ENCODE results near the gene SRD5A3. TPM values are rescaled to one million over a fixed set of nuclear protein-coding genes. Genes with fewer than 3 reads are reported as not detected.

The SRD5A3 gene
- total and polyA plus RNA-seq, 9 of the 15 experiments (the other 6 are each of a cell fraction or from before 2014, with no cell fraction given) = 2.5 to 37.0 (median 13.3) TPM

- TF ChIP-seq ZBTB40 (IDR thresholded peaks at IDR 0.05) (no peak), ZBTB40 (CRISPR knock-in tag; IDR thresholded peaks at IDR 0.05) (no peak), ZBTB17 (CRISPR knock-in tag; IDR thresholded peaks at IDR 0.05) (no peak), ZNF785 (CRISPR knock-in tag; IDR thresholded peaks at IDR 0.05) (no peak), FOSL1 (tag; conservative IDR thresholded peaks at IDR 0.05) (peak; percentile 90), CREB5 (CRISPR knock-in tag; IDR thresholded peaks at IDR 0.05) (no peak), KLF1 (tag; IDR thresholded peaks at IDR 0.05) (no peak), ZNF398 (CRISPR knock-in tag; IDR thresholded peaks at IDR 0.05) (no peak), ARID1B (IDR thresholded peaks at IDR 0.05) (peak; percentile 61; the same call in 1 of the 2 replicates), ZC3H11A (IDR thresholded peaks at IDR 0.05; ENCODE audit: low read depth, low read length) (no peak), CBFB (CRISPR knock-in tag; IDR thresholded peaks at IDR 0.05) (no peak), CGGBP1 (CRISPR knock-in tag; IDR thresholded peaks at IDR 0.05) (no peak), HDAC3 (IDR thresholded peaks at IDR 0.05; ENCODE audit: borderline replicate concordance, partially characterized antibody) (no peak)
These were observed 34.1 kb upstream of the SRD5A3 start (continued) for GRCh38 chr4:55311792-55312488.
